A549 (cell line): Measurements from ENCODE around the gene EYA2. TPM values are rescaled to one million over a fixed set of nuclear protein-coding genes. Genes with fewer than 3 reads are reported as not detected.
"Not testable (repeated sequence)": the region's sequence is repeated elsewhere in the genome, so short reads cannot be mapped to it uniquely, and the experiment has no call there.

ENCODE experiments used
- ATAC-seq, 2 experiments: fragments of 200-7000 bp in 1 of 2; fragments of >200 bp in 1 of 2; cut with Nextera tagmentation in 1 of 2; cut with Tn5 transposase in 1 of 2; 3 replicates each; pipeline versions ENCODE4 v1.8.0 to v1.9.1; 2018 to 2020; ENCODE audit warnings: mild to moderate bottlenecking in 1 of 2, moderate library complexity in 1 of 2
- CTCF ChIA-PET: fragments of 300-600 bp; sonication (Branson Sonifier 250); formaldehyde crosslinking; extraction: SDS; loops from one replicate; lab custom pipeline; 2021; ENCODE audit warnings: antibody characterized with exemption, inconsistent platforms; lab: Yijun Ruan, JAX
- POLR2A ChIA-PET: fragments of 350-600 bp; formaldehyde crosslinking; extraction: SDS; loops from one replicate; lab custom pipeline; 2021; ENCODE audit warnings: antibody characterized with exemption, inconsistent platforms; lab: Yijun Ruan, JAX
- DNase-seq, 2 experiments: peaks; one replicate each; pipeline versions ENCODE4 v3.0.0 to v3.0.0-alpha.2; 2011 to 2016; ENCODE audit warnings: low read depth in 1 of 2, low spot score in 1 of 2
- FAIRE-seq: peaks from 2 replicates; lab custom pipeline; 2011; peaks lifted over from hg19 to GRCh38; lab: Jason Lieb, UNC
- H3K27ac ChIP-seq, 2 experiments: fragments of >200 bp; sonication (Bioruptor Twin); formaldehyde crosslinking; 3 replicates each; pipeline ENCODE4 v1.5.1; 2016 to 2017
- H3K4me1 ChIP-seq: fragments of >200 bp; sonication (Bioruptor Twin); formaldehyde crosslinking; 3 replicates; pipeline ENCODE4 v1.6.1; 2016
- H3K4me2 ChIP-seq: fragments of >200 bp; sonication (Bioruptor Twin); formaldehyde crosslinking; 3 replicates; pipeline ENCODE4 v1.6.1; 2016
- H3K4me3 ChIP-seq: fragments of >200 bp; sonication (Bioruptor Twin); formaldehyde crosslinking; 3 replicates; pipeline ENCODE4 v1.5.1; 2016
- H3K9me3 ChIP-seq: fragments of >200 bp; sonication (Bioruptor Twin); formaldehyde crosslinking; 3 replicates; pipeline ENCODE4 v1.6.1; 2016
- CEBPB ChIP-seq, 2 experiments: fragments of >200 bp in 1 of 2; sonication (Bioruptor Twin) in 1 of 2; formaldehyde crosslinking in 1 of 2; IDR thresholded peaks; 2 replicates each; pipeline ENCODE4 v1.6.1; 2012 to 2016
- CHD2 ChIP-seq: fragments of 150-350 bp; IDR thresholded peaks from 2 replicates; pipeline ENCODE4 v1.6.1; 2014; ENCODE audit warnings: low read length; ENCODE audit not compliant: partially characterized antibody
- EP300 ChIP-seq, 2 experiments: fragments of >200 bp; sonication (Bioruptor Twin); formaldehyde crosslinking; IDR thresholded peaks; 2 replicates in 1 of 2; 3 replicates in 1 of 2; pipeline ENCODE4 v1.6.1; 2016 to 2017
- HOXB5 ChIP-seq: fragments of 250-450 bp; sonication (Bioruptor Pico); IDR thresholded peaks from 2 replicates; pipeline ENCODE4 v1.5.0; 2020; ENCODE audit warnings: mild to moderate bottlenecking, moderate library complexity
- KDM1A ChIP-seq: fragments of 200-600 bp; sonication (generic); IDR thresholded peaks from 2 replicates; pipeline ENCODE4 v1.6.1; 2016; ENCODE audit warnings: low read depth, mild to moderate bottlenecking
- MAFK ChIP-seq: fragments of 450-650 bp; IDR thresholded peaks from 2 replicates; pipeline ENCODE4 v1.6.1; 2014; ENCODE audit not compliant: partially characterized antibody
- RAD21 ChIP-seq, 2 experiments: fragments of >200 bp in 1 of 2; sonication (Bioruptor Twin) in 1 of 2; formaldehyde crosslinking in 1 of 2; IDR thresholded peaks in 1 of 2; conservative IDR thresholded peaks in 1 of 2; 2 replicates in 1 of 2; 3 replicates in 1 of 2; pipeline ENCODE4 v1.6.1; 2012 to 2018; ENCODE audit warnings: inconsistent platforms in 1 of 2
- RCOR1 ChIP-seq: fragments of 150-350 bp; IDR thresholded peaks from 2 replicates; pipeline ENCODE4 v1.6.1; 2014; ENCODE audit warnings: antibody characterized with exemption, low read length, low read depth
- SMC3 ChIP-seq: fragments of >200 bp; sonication (Bioruptor Twin); formaldehyde crosslinking; IDR thresholded peaks from 3 replicates; pipeline ENCODE4 v1.6.1; 2018; ENCODE audit warnings: inconsistent platforms
- ZNF302 ChIP-seq: fragments of 250-450 bp; sonication (Bioruptor Pico); IDR thresholded peaks from 2 replicates; pipeline ENCODE4 v1.9.0; 2021; ENCODE audit warnings: inconsistent platforms, mild to moderate bottlenecking, moderate library complexity
- WGBS: methylation state at CpG from one replicate; pipeline ENCODE4 v1.1.6; 2017; ENCODE audit errors: missing lambda C conversion rate; 5-methylcytosine and 5-hydroxymethylcytosine counted together
- polyA plus RNA-seq, 4 experiments: library from polyadenylated mRNA; depleted of rRNA in 3 of 4; stranded (reverse); fragments of >200 nt; fragmentation: RNase III in 1 of 4; extraction: RNeasy Plus Mini Kit Qiagen cat#74134 plus additional on column Dnase treatment in 1 of 4; gene quantifications; 2 replicates in 3 of 4; 3 replicates in 1 of 4; pipeline ENCODE4 v1.2.3, GENCODE V29; 2011 to 2017
- TF ChIP-seq, protein P1 (sequence below): IDR thresholded peaks from 2 replicates; pipeline ENCODE4 v1.6.1; 2012
- TF ChIP-seq, protein P2 (sequence below): fragments of >200 bp; sonication (Bioruptor Twin); formaldehyde crosslinking; IDR thresholded peaks from 2 replicates; pipeline ENCODE4 v1.6.1; 2016
- TF ChIP-seq, protein P3 (sequence below): fragments of 250-450 bp; sonication (Bioruptor Pico); IDR thresholded peaks from 2 replicates; pipeline ENCODE4 v1.5.0; 2021; ENCODE audit warnings: mild to moderate bottlenecking, moderate library complexity, borderline replicate concordance
- TF ChIP-seq, protein P4 (sequence below): fragments of >200 bp; sonication (Bioruptor Twin); formaldehyde crosslinking; IDR thresholded peaks from 3 replicates; pipeline ENCODE4 v1.5.1; 2016

The EYA2 gene
- polyA plus RNA-seq, 2 of the 4 experiments (the other 2 are of a cell fraction), result 4.5 to 4.6 TPM

DNA sequence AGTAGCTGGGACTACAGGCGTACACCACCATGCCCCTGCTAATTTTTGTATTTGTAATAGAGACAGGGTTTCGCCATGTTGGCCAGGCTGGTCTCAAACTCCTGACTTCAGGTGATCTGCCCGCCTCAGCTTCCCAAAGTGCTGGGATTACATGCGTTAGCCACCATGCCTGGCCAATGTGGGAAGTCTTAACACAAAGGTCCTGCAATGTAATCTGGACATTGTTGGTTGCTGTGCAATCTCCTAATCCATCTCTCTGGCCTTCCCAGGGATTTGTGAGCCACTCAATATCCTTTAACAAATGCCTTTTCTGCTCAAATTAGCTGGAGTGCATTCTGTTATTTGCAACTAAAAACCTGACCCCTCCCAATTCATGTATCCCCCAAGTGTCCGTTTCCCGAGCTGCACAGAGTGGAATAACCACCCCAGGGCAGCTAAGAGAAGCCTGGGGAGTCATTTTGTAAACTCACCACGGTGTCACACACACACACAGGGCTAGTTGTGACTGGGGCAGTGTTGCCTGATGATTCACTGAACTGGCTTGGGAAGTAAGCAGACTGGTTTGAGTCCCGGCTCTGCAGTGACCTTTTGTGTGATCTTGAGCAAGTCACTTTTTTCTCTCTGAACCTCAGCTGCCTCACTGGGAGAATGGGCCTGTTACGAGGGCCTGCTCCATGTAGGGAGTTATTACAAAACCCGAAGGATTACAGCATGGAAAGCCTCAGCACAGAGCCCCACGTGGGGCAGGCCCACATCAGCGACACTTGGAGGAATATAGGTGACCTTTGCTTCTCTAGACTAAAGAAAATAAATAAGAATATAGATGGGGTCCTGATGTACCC is 309.6 kb downstream of the EYA2 start:
- TF ChIP-seq, protein P1, sequence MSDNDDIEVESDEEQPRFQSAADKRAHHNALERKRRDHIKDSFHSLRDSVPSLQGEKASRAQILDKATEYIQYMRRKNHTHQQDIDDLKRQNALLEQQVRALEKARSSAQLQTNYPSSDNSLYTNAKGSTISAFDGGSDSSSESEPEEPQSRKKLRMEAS, result no peak
- TF ChIP-seq, protein P2, sequence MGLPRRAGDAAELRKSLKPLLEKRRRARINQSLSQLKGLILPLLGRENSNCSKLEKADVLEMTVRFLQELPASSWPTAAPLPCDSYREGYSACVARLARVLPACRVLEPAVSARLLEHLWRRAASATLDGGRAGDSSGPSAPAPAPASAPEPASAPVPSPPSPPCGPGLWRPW, result no peak
- no peak for TF ChIP-seq EP300 (IDR thresholded peaks at IDR 0.05)
- TF ChIP-seq RCOR1, result no peak
- TF ChIP-seq, protein P3, sequence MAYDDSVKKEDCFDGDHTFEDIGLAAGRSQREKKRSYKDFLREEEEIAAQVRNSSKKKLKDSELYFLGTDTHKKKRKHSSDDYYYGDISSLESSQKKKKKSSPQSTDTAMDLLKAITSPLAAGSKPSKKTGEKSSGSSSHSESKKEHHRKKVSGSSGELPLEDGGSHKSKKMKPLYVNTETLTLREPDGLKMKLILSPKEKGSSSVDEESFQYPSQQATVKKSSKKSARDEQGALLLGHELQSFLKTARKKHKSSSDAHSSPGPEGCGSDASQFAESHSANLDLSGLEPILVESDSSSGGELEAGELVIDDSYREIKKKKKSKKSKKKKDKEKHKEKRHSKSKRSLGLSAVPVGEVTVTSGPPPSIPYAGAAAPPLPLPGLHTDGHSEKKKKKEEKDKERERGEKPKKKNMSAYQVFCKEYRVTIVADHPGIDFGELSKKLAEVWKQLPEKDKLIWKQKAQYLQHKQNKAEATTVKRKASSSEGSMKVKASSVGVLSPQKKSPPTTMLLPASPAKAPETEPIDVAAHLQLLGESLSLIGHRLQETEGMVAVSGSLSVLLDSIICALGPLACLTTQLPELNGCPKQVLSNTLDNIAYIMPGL (CRISPR knock-in tag), result no peak
- no peak for TF ChIP-seq HOXB5 (CRISPR knock-in tag)
- no peak for TF ChIP-seq KDM1A
- TF ChIP-seq CEBPB (IDR thresholded peaks at IDR 0.05), result no peak
- DNase-seq, result peak in 1 of 2 experiments; percentile 54
- 73% methylated on average over 12 of the region's 12 CpGs for WGBS
- FAIRE-seq, result no peak
- ATAC-seq, result no peak
- Histone ChIP-seq H3K9me3 (no peaks in the 10 kb centered on the region), H3K4me3 (no peak overlapping the region), H3K4me2 (no peak overlapping the region; the same call in 2 of the 3 replicates), H3K4me1 (peaks cover 25% of the 10 kb centered on the region), H3K27ac (peak overlapping the region; percentile 27 to 87; a peak in 4 of 6 replicates)
- CTCF ChIA-PET, result interaction anchor here (0.8 to 17.7 kb wide), 13 partner anchors 8 to 459 kb away, joined by 3 to 267 read pairs (median 4); no protein-coding TSS in a partner anchor
- POLR2A ChIA-PET, result no interaction called here

DNA sequence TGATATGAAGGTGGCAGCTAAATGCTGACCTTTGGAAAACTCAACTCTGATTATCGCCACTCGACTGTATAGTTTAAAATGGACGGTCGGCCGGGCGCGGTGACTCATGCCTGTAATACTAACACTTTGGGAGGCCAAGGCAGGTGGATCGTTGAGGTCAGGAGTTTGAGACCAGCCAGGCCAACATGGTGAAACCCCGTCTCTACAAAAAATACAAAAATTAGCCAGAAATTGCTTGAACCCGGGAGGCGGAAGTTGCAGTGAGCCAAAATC is 310.1 kb downstream of the EYA2 start:
- TF ChIP-seq MAFK, result peak; percentile 21
- TF ChIP-seq, all 56 proteins: peak for 1; not testable (repeated sequence) for 55
- H3K4me3 ChIP-seq, POLR2A ChIA-PET, DNase-seq, H3K9me3 ChIP-seq, ATAC-seq, FAIRE-seq, H3K4me2 ChIP-seq: not testable (repeated sequence)
- H3K4me1 ChIP-seq, result peaks cover 24% of the 10 kb centered on the region
- CTCF ChIA-PET, result interaction anchor here (1.0 to 17.7 kb wide), 9 partner anchors 9 to 446 kb away, joined by 3 to 267 read pairs (median 5); no protein-coding TSS in a partner anchor
- WGBS, result 87% methylated on average over 11 of the region's 11 CpGs
- H3K27ac ChIP-seq, result peak overlapping the region; percentile 27 to 87; a peak in 3 of 6 replicates

DNA sequence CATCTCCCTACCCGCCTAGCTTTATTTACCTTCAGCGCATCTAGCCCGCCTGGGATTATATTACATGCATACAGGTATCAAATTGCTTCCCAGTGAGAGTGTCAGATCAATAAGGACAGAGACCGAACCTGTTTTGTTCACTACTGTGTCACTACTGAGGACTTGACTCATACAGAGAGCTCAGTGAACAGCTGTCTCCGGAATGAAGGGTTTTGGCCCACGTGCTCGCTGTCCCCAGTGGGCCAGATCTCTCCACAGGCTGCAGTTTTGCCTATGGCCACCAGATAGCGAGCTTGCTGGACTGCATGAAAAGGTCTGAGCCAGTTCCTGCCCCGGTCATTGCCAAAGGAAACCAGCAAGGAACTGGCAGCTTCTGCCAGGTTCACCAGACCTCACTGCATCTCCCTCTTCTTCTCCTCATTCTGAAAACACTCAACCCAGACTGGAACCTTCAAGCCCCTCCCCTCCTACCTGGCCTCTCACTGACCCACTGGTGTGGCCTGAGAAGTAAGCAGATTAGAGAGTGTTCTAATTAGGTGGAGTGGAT is 311.0 kb downstream of the EYA2 start:
- DNase-seq (peak; percentile 36 to 74), ATAC-seq (peak; percentile 68 to 73), FAIRE-seq (no peak)
- Histone ChIP-seq H3K27ac (peak overlapping the region; percentile 4 to 87; a peak in 3 of 6 replicates), H3K9me3 (no peaks in the 10 kb centered on the region), H3K4me1 (peaks cover 17% of the 10 kb centered on the region), H3K4me3 (no peak overlapping the region), H3K4me2 (no peak overlapping the region)
- ChIA-PET CTCF (interaction anchor here (0.5 to 17.7 kb wide), 15 partner anchors 9 to 1167 kb away, joined by 3 to 267 read pairs (median 4); no protein-coding TSS in a partner anchor), POLR2A (no interaction called here)
- peak; percentile 45; the same call in 2 of the 3 replicates for TF ChIP-seq SMC3
- peak; percentile 43 to 46; a peak in 3 of 5 replicates for TF ChIP-seq RAD21 (conservative IDR thresholded peaks at IDR 0.05 in 1 of 2, IDR thresholded peaks at IDR 0.05 in 1 of 2)
- TF ChIP-seq, protein P1, result 0 out of 2 replicates have a peak, but pooled peaks have one; percentile 18
- TF ChIP-seq, protein P4, sequence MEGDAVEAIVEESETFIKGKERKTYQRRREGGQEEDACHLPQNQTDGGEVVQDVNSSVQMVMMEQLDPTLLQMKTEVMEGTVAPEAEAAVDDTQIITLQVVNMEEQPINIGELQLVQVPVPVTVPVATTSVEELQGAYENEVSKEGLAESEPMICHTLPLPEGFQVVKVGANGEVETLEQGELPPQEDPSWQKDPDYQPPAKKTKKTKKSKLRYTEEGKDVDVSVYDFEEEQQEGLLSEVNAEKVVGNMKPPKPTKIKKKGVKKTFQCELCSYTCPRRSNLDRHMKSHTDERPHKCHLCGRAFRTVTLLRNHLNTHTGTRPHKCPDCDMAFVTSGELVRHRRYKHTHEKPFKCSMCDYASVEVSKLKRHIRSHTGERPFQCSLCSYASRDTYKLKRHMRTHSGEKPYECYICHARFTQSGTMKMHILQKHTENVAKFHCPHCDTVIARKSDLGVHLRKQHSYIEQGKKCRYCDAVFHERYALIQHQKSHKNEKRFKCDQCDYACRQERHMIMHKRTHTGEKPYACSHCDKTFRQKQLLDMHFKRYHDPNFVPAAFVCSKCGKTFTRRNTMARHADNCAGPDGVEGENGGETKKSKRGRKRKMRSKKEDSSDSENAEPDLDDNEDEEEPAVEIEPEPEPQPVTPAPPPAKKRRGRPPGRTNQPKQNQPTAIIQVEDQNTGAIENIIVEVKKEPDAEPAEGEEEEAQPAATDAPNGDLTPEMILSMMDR, result peak; percentile 41
- TF ChIP-seq CHD2, result no peak
- TF ChIP-seq ZNF302 (CRISPR knock-in tag), result no peak
- WGBS, result 76% methylated on average over 9 of the region's 9 CpGs

DNA sequence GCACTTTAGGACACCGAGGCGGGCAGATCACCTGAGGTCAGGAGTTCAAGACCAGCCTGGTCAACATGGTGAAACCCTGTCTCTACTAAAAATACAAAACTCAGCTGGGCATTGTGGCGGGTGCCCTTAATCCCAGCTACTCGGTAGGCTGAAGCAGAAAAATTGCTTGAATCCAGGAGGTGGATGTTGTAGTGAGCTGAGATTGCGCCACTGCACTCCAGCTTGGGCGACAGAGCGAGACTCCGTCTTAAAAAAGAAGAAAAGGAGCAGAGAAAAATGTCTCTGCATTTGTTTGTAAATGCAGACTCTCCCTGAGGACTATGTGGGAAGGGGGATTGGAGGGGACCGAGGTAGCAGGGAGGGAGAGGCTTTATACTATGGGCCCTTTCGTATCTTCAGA is 311.9 kb downstream of the EYA2 start:
- DNase-seq, H3K9me3 ChIP-seq, H3K4me2 ChIP-seq, FAIRE-seq, POLR2A ChIA-PET, H3K4me3 ChIP-seq, ATAC-seq, H3K4me1 ChIP-seq: not testable (repeated sequence)
- peak overlapping the region in 1 of 2 experiments; percentile 3; a peak in 1 of 6 replicates for H3K27ac ChIP-seq
- CTCF ChIA-PET, result interaction anchor here (0.6 to 17.7 kb wide), 6 partner anchors 8 to 1429 kb away, joined by 3 to 267 read pairs (median 4); no protein-coding TSS in a partner anchor
- WGBS, result 92% methylated on average over 10 of the region's 10 CpGs
